Subcutaneous abdominal adipose tissue (tissue), 5 donors: ENCODE measurements around the gene KANTR.
A peak's percentile ranks its signal among the peaks of the same experiment; 100 is the strongest.

Experiments used
- H3K27ac ChIP-seq: one replicate; pipeline ENCODE4 v1.7.0; 2013; ENCODE audit warnings: low read depth, mild to moderate bottlenecking, inconsistent platforms, low read length, moderate library complexity
- H3K27me3 ChIP-seq, 5 donors: one replicate each; pipeline ENCODE4 v1.7.0; 2013; ENCODE audit warnings: low read length in 5 of 5, inconsistent platforms in 1 of 5; ENCODE audit not compliant: control insufficient read depth in 5 of 5, insufficient read depth in 4 of 5
- H3K36me3 ChIP-seq, 5 donors: one replicate each; pipeline ENCODE4 v1.7.0; 2013; ENCODE audit warnings: low read length in 5 of 5; ENCODE audit not compliant: control insufficient read depth in 5 of 5, insufficient read depth in 5 of 5
- H3K4me1 ChIP-seq, 5 donors: one replicate each; pipeline ENCODE4 v1.7.0; 2013; ENCODE audit warnings: low read length in 5 of 5, mild to moderate bottlenecking in 3 of 5, moderate library complexity in 1 of 5; ENCODE audit not compliant: control insufficient read depth in 5 of 5, insufficient read depth in 5 of 5
- H3K4me3 ChIP-seq, 5 donors: one replicate each; pipeline ENCODE4 v1.7.0; 2013; ENCODE audit warnings: low read length in 5 of 5, low read depth in 1 of 5
- H3K9ac ChIP-seq, 5 donors: one replicate each; pipeline ENCODE4 v1.7.0; 2013; ENCODE audit warnings: low read length in 5 of 5, mild to moderate bottlenecking in 4 of 5, moderate library complexity in 3 of 5
- H3K9me3 ChIP-seq, 5 donors: one replicate each; pipeline ENCODE4 v1.7.0; 2013; ENCODE audit warnings: low read length in 5 of 5; ENCODE audit not compliant: control insufficient read depth in 5 of 5
- donor health status: healthy.
- donor health status: healthy.
- donor health status: healthy.
- donor health status: healthy.
- donor health status: healthy.

KANTR gene

GRCh38 chrX:53088136-53088974, 5.6 kb upstream of the KANTR start:
- Histone ChIP-seq H3K9ac (peak overlapping the region in 2 of 5 donors; percentile 51 to 62), H3K27ac (peak overlapping the region; percentile 63), H3K36me3 (peaks cover 0 to 22% (median 10%) of the 10 kb centered on the region in 5 donors), H3K4me3 (peak overlapping the region; percentile 43 to 58 (median 45)), H3K27me3 (peaks cover 0 to 14% (median 8%) of the 10 kb centered on the region in 5 donors), H3K4me1 (peaks cover 2 to 16% (median 12%) of the 10 kb centered on the region in 5 donors), H3K9me3 (no peaks in the 10 kb centered on the region)

- peak overlapping the region; percentile 63 for H3K27ac ChIP-seq
- peak overlapping the region; percentile 43 to 58 (median 45) for H3K4me3 ChIP-seq
- H3K9me3 ChIP-seq = no peaks in the 10 kb centered on the region
- H3K27me3 ChIP-seq = peaks cover 0 to 18% (median 9%) of the 10 kb centered on the region in 5 donors
- peaks cover 3 to 13% (median 9%) of the 10 kb centered on the region in 5 donors for H3K4me1 ChIP-seq
- H3K9ac ChIP-seq = peak overlapping the region in 2 of 5 donors; percentile 51 to 62
- H3K36me3 ChIP-seq = peaks cover 0 to 20% (median 10%) of the 10 kb centered on the region in 5 donors
Observed at GRCh38 chrX:53089224-53089842, 4.6 kb upstream of the KANTR start.

- H3K9ac ChIP-seq = no peak overlapping the region
- no peak overlapping the region for H3K4me3 ChIP-seq
- H3K27ac ChIP-seq = no peak overlapping the region
- peaks cover 0 to 14% (median 6%) of the 10 kb centered on the region in 5 donors for H3K27me3 ChIP-seq
- peaks cover 4 to 19% (median 14%) of the 10 kb centered on the region in 5 donors for H3K4me1 ChIP-seq
- no peaks in the 10 kb centered on the region for H3K9me3 ChIP-seq
- peaks cover 0 to 16% (median 10%) of the 10 kb centered on the region in 5 donors for H3K36me3 ChIP-seq
Observed at GRCh38 chrX:53089925-53090324, 4.0 kb upstream of the KANTR start.

- peaks cover 0 to 14% (median 10%) of the 10 kb centered on the region in 5 donors for H3K27me3 ChIP-seq
- H3K27ac ChIP-seq = no peak overlapping the region
- no peak overlapping the region for H3K4me3 ChIP-seq
- peaks cover 0 to 4% (median 0%) of the 10 kb centered on the region in 5 donors for H3K36me3 ChIP-seq
- no peaks in the 10 kb centered on the region for H3K9me3 ChIP-seq
- H3K4me1 ChIP-seq = peaks cover 4 to 21% (median 15%) of the 10 kb centered on the region in 5 donors
- H3K9ac ChIP-seq = no peak overlapping the region
Observed at GRCh38 chrX:53091354-53091753, 2.6 kb upstream of the KANTR start.

GRCh38 chrX:53093177-53093655, 726 bp upstream of the KANTR start:
- H3K4me1 ChIP-seq = peaks cover 4 to 19% (median 12%) of the 10 kb centered on the region in 5 donors
- peaks cover 0 to 11% (median 3%) of the 10 kb centered on the region in 5 donors for H3K27me3 ChIP-seq
- H3K27ac ChIP-seq = peak overlapping the region; percentile 78
- H3K36me3 ChIP-seq = no peaks in the 10 kb centered on the region
- H3K4me3 ChIP-seq = peak overlapping the region; percentile 51 to 74 (median 71)
- H3K9ac ChIP-seq = peak overlapping the region in 4 of 5 donors; percentile 26 to 67 (median 46)
- H3K9me3 ChIP-seq = no peaks in the 10 kb centered on the region

- no peaks in the 10 kb centered on the region for H3K9me3 ChIP-seq
- peaks cover 2 to 16% (median 9%) of the 10 kb centered on the region in 5 donors for H3K4me1 ChIP-seq
- peak overlapping the region; percentile 71 to 83 (median 75) for H3K4me3 ChIP-seq
- H3K36me3 ChIP-seq = peaks cover 0 to 3% (median 0%) of the 10 kb centered on the region in 5 donors
- H3K27me3 ChIP-seq = peaks cover 0 to 10% (median 3%) of the 10 kb centered on the region in 5 donors
- peak overlapping the region; percentile 78 for H3K27ac ChIP-seq
- peak overlapping the region; percentile 3 to 70 (median 62) for H3K9ac ChIP-seq
Observed at GRCh38 chrX:53094582-53094905, 602 bp downstream of the KANTR start.

GRCh38 chrX:53095796-53096195, 1.9 kb downstream of the KANTR start:
- peaks cover 0 to 7% (median 3%) of the 10 kb centered on the region in 5 donors for H3K27me3 ChIP-seq
- H3K4me3 ChIP-seq = no peak overlapping the region
- H3K4me1 ChIP-seq = peaks cover 2 to 16% (median 9%) of the 10 kb centered on the region in 5 donors
- H3K9ac ChIP-seq = no peak overlapping the region
- H3K36me3 ChIP-seq = peaks cover 0 to 4% (median 0%) of the 10 kb centered on the region in 5 donors
- no peaks in the 10 kb centered on the region for H3K9me3 ChIP-seq
- no peak overlapping the region for H3K27ac ChIP-seq

- H3K4me3 ChIP-seq = no peak overlapping the region
- H3K4me1 ChIP-seq = peaks cover 0 to 8% (median 0%) of the 10 kb centered on the region in 5 donors
- no peaks in the 10 kb centered on the region for H3K9me3 ChIP-seq
- peaks cover 0 to 7% (median 0%) of the 10 kb centered on the region in 5 donors for H3K36me3 ChIP-seq
- peaks cover 0 to 7% (median 6%) of the 10 kb centered on the region in 5 donors for H3K27me3 ChIP-seq
- no peak overlapping the region for H3K9ac ChIP-seq
- no peak overlapping the region for H3K27ac ChIP-seq
Observed at GRCh38 chrX:53114864-53115549, 21.1 kb downstream of the KANTR start.

GRCh38 chrX:53115550-53115874, 21.6 kb downstream of the KANTR start:
- Histone ChIP-seq H3K9ac (no peak overlapping the region), H3K27me3 (peaks cover 0 to 7% (median 6%) of the 10 kb centered on the region in 5 donors), H3K36me3 (peaks cover 0 to 7% (median 0%) of the 10 kb centered on the region in 5 donors), H3K4me3 (no peak overlapping the region), H3K27ac (no peak overlapping the region), H3K4me1 (peaks cover 0 to 8% (median 0%) of the 10 kb centered on the region in 5 donors), H3K9me3 (no peaks in the 10 kb centered on the region)
